Activated naive CD4-positive, alpha-beta T cell treated with anti-CD3 and anti-CD28 coated beads for 36 hours (primary cell): ENCODE measurements around the gene CEACAM16. TPM values are rescaled to one million over a fixed set of nuclear protein-coding genes. Genes with fewer than 3 reads are reported as not detected.
"Not testable (repeated sequence)": the region's sequence is repeated elsewhere in the genome, so short reads cannot be mapped to it uniquely, and the experiment has no call there.

ENCODE experiments used
- CTCF ChIA-PET: fragments of 350-600 bp; sonication (Branson Sonifier 250); formaldehyde crosslinking; loops from one replicate; lab custom pipeline; 2021; ENCODE audit warnings: antibody characterized with exemption; lab: Charles Lee
- DNase-seq: peaks from one replicate; pipeline ENCODE4 v3.0.0-alpha.2; 2020
- H3K27ac Mint-ChIP-seq: one replicate; pipeline ENCODE4 v1.8.0; 2021; ENCODE audit warnings: mild to moderate bottlenecking, mixed read lengths
- H3K27me3 Mint-ChIP-seq: one replicate; pipeline ENCODE4 v1.8.0; 2021; ENCODE audit warnings: low read depth, mixed read lengths
- H3K36me3 Mint-ChIP-seq: one replicate; pipeline ENCODE4 v1.8.0; 2021; ENCODE audit warnings: low read depth, mixed read lengths
- H3K4me1 Mint-ChIP-seq: one replicate; pipeline ENCODE4 v1.8.0; 2021; ENCODE audit warnings: low read depth, mixed read lengths
- H3K4me3 Mint-ChIP-seq: one replicate; pipeline ENCODE4 v1.8.0; 2021; ENCODE audit warnings: mild to moderate bottlenecking, moderate library complexity, mixed read lengths
- H3K9me3 Mint-ChIP-seq: one replicate; pipeline ENCODE4 v1.8.0; 2021; ENCODE audit warnings: mixed read lengths
- intact Hi-C: fragments of 100-400 bp; cut with micrococcal nuclease; formaldehyde crosslinking; loops from one replicate; pipeline ENCODE4 v1.15.1; 2023
- total RNA-seq, 2 experiments: library from RNA; stranded (reverse); gene quantifications; one replicate each; pipeline ENCODE4 v1.2.3, GENCODE V29; 2021

Gene CEACAM16
- total RNA-seq, 2 experiments from 2014 or later: not detected

GRCh38 chr19:44663996-44664395, 35.0 kb upstream of the CEACAM16 start:
- CTCF ChIA-PET: interaction anchor here (0.6 to 1.4 kb wide), 5 partner anchors 9 to 1019 kb away, joined by 3 to 6 read pairs (median 3); no protein-coding TSS in a partner anchor
- no peak for DNase-seq
- no peaks in the 10 kb centered on the region for H3K9me3 Mint-ChIP-seq
- H3K4me3 Mint-ChIP-seq: no peak overlapping the region
- H3K36me3 Mint-ChIP-seq: peaks cover 1% of the 10 kb centered on the region
- intact Hi-C loops: no loop called here
- no peak overlapping the region for H3K27ac Mint-ChIP-seq
- H3K4me1 Mint-ChIP-seq: no peaks in the 10 kb centered on the region
- no peaks in the 10 kb centered on the region for H3K27me3 Mint-ChIP-seq

- H3K4me1 Mint-ChIP-seq: no peaks in the 10 kb centered on the region
- DNase-seq: no peak
- no peaks in the 10 kb centered on the region for H3K9me3 Mint-ChIP-seq
- no peaks in the 10 kb centered on the region for H3K27me3 Mint-ChIP-seq
- peaks cover 1% of the 10 kb centered on the region for H3K36me3 Mint-ChIP-seq
- no peak overlapping the region for H3K27ac Mint-ChIP-seq
- intact Hi-C loops: no loop called here
- H3K4me3 Mint-ChIP-seq: no peak overlapping the region
- CTCF ChIA-PET: no interaction called here
Observed at GRCh38 chr19:44664976-44665375, 34.0 kb upstream of the CEACAM16 start.

- CTCF ChIA-PET: interaction anchor here (1.0 kb wide), 1 partner anchor 57 kb away, joined by 3 read pairs; no protein-coding TSS in a partner anchor
- intact Hi-C loops: no loop called here
- H3K9me3 Mint-ChIP-seq: no peaks in the 10 kb centered on the region
- no peak for DNase-seq
- peaks cover 1% of the 10 kb centered on the region for H3K36me3 Mint-ChIP-seq
- no peak overlapping the region for H3K27ac Mint-ChIP-seq
- H3K4me3 Mint-ChIP-seq: no peak overlapping the region
- no peaks in the 10 kb centered on the region for H3K27me3 Mint-ChIP-seq
- H3K4me1 Mint-ChIP-seq: no peaks in the 10 kb centered on the region
Observed at GRCh38 chr19:44666852-44667556, 31.9 kb upstream of the CEACAM16 start.

GRCh38 chr19:44668985-44669764, 29.8 kb upstream of the CEACAM16 start:
- CTCF ChIA-PET: interaction anchor here (0.6 to 1.0 kb wide), 3 partner anchors 11 to 69 kb away, joined by 3 to 5 read pairs (median 3); no protein-coding TSS in a partner anchor
- intact Hi-C loops: no loop called here
- Mint-ChIP-seq H3K4me1 (no peaks in the 10 kb centered on the region), H3K36me3 (peaks cover 1% of the 10 kb centered on the region), H3K9me3 (no peaks in the 10 kb centered on the region), H3K27ac (no peak overlapping the region), H3K27me3 (no peaks in the 10 kb centered on the region), H3K4me3 (no peak overlapping the region)
- DNase-seq: no peak

GRCh38 chr19:44670027-44670426, 28.9 kb upstream of the CEACAM16 start:
- H3K36me3 Mint-ChIP-seq, H3K27ac Mint-ChIP-seq, intact Hi-C loops, H3K27me3 Mint-ChIP-seq, H3K9me3 Mint-ChIP-seq, H3K4me1 Mint-ChIP-seq, DNase-seq, H3K4me3 Mint-ChIP-seq: not testable (repeated sequence)
- CTCF ChIA-PET: interaction anchor here (0.6 kb wide), 2 partner anchors 10 to 68 kb away, joined by 3 to 5 read pairs; no protein-coding TSS in a partner anchor

- no peak for DNase-seq
- Mint-ChIP-seq H3K4me1 (no peaks in the 10 kb centered on the region), H3K4me3 (no peak within 1 kb of the TSS), H3K27ac (no peak within 1 kb of the TSS), H3K9me3 (no peaks in the 10 kb centered on the region), H3K36me3 (no peaks in the 10 kb centered on the region), H3K27me3 (no peaks in the 10 kb centered on the region)
- intact Hi-C loops: no loop called here
- CTCF ChIA-PET: no interaction called here
Observed at GRCh38 chr19:44671400-44671799, 27.6 kb upstream of the CEACAM16 start, which contains the start of gene CEACAM19. TSS of gene CEACAM19 (plus strand) at chr19:44671482. CDS start at chr19:44671932, 450 bp downstream.

- no peaks in the 10 kb centered on the region for H3K4me1 Mint-ChIP-seq
- H3K4me3 Mint-ChIP-seq: no peak overlapping the region
- no peaks in the 10 kb centered on the region for H3K36me3 Mint-ChIP-seq
- no peak for DNase-seq
- no peaks in the 10 kb centered on the region for H3K27me3 Mint-ChIP-seq
- intact Hi-C loops: no loop called here
- no peak overlapping the region for H3K27ac Mint-ChIP-seq
- CTCF ChIA-PET: interaction anchor here (0.6 kb wide), 1 partner anchor 17 kb away, joined by 3 read pairs; no protein-coding TSS in a partner anchor
- H3K9me3 Mint-ChIP-seq: no peaks in the 10 kb centered on the region
Observed at GRCh38 chr19:44672226-44672625, 26.7 kb upstream of the CEACAM16 start.

- no peak overlapping the region for H3K4me3 Mint-ChIP-seq
Observed at GRCh38 chr19:44673510-44673909, 25.4 kb upstream of the CEACAM16 start.

GRCh38 chr19:44675521-44675920, 23.4 kb upstream of the CEACAM16 start:
- intact Hi-C loops: no loop called here
- Mint-ChIP-seq H3K4me3 (no peak overlapping the region), H3K27ac (no peak overlapping the region), H3K27me3 (no peaks in the 10 kb centered on the region), H3K9me3 (no peaks in the 10 kb centered on the region), H3K36me3 (no peaks in the 10 kb centered on the region), H3K4me1 (no peaks in the 10 kb centered on the region)
- DNase-seq: no peak
- CTCF ChIA-PET: interaction anchor here (1.4 kb wide), 1 partner anchor 21 kb away, joined by 3 read pairs; no protein-coding TSS in a partner anchor

More at GRCh38 chr19:44673510-44673909, 25.4 kb upstream of the CEACAM16 start:
- Mint-ChIP-seq H3K27me3 (no peaks in the 10 kb centered on the region), H3K27ac (no peak overlapping the region), H3K36me3 (no peaks in the 10 kb centered on the region), H3K9me3 (no peaks in the 10 kb centered on the region), H3K4me1 (no peaks in the 10 kb centered on the region)
- CTCF ChIA-PET: interaction anchor here (0.6 kb wide), 1 partner anchor 16 kb away, joined by 3 read pairs; no protein-coding TSS in a partner anchor
- no peak for DNase-seq
- intact Hi-C loops: no loop called here

- Mint-ChIP-seq H3K9me3 (no peaks in the 10 kb centered on the region), H3K27me3 (no peaks in the 10 kb centered on the region), H3K27ac (no peak overlapping the region), H3K4me3 (no peak overlapping the region), H3K36me3 (no peaks in the 10 kb centered on the region), H3K4me1 (no peaks in the 10 kb centered on the region)
- CTCF ChIA-PET: interaction anchor here (1.4 kb wide), 1 partner anchor 23 kb away, joined by 3 read pairs; no protein-coding TSS in a partner anchor
- DNase-seq: no peak
- intact Hi-C loops: no loop called here
Observed at GRCh38 chr19:44677019-44677811, 21.7 kb upstream of the CEACAM16 start.

GRCh38 chr19:44680536-44680935, 18.4 kb upstream of the CEACAM16 start:
- Mint-ChIP-seq H3K27ac (no peak overlapping the region), H3K36me3 (no peaks in the 10 kb centered on the region), H3K4me1 (peaks cover 6% of the 10 kb centered on the region), H3K4me3 (no peak overlapping the region), H3K27me3 (no peaks in the 10 kb centered on the region), H3K9me3 (no peaks in the 10 kb centered on the region)
- intact Hi-C loops: no loop called here
- CTCF ChIA-PET: interaction anchor here (0.8 to 1.7 kb wide), 3 partner anchors 9 to 90 kb away, joined by 5 to 6 read pairs (median 6); no protein-coding TSS in a partner anchor
- no peak for DNase-seq
